Activated effector memory CD4-positive, alpha-beta T cell treated with Interleukin-2 at 50 U/mL for 16 hours (primary cell): Measurements from ENCODE around the gene MAGI1.
"Not testable (repeated sequence)": the region's sequence is repeated elsewhere in the genome, so short reads cannot be mapped to it uniquely, and the experiment has no call there.

Source experiments
- DNase-seq: peaks from one replicate; pipeline ENCODE4 v3.0.0-alpha.2; 2020

Gene MAGI1

GRCh38 chr3:65576966-65577365 lies 461.8 kb downstream of the MAGI1 start:
- DNase-seq, result no peak

- DNase-seq, result no peak
Observed at GRCh38 chr3:65576228-65576627, 462.5 kb downstream of the MAGI1 start.

GRCh38 chr3:65575376-65575840 lies 463.3 kb downstream of the MAGI1 start:
- no peak for DNase-seq

GRCh38 chr3:65573548-65574116 lies 465.1 kb downstream of the MAGI1 start:
- DNase-seq, result no peak

GRCh38 chr3:65572175-65572777 lies 466.4 kb downstream of the MAGI1 start:
- no peak for DNase-seq

GRCh38 chr3:65569845-65570405 lies 468.8 kb downstream of the MAGI1 start:
- DNase-seq, result no peak

- no peak for DNase-seq
Observed at GRCh38 chr3:65569129-65569528, 469.6 kb downstream of the MAGI1 start.

GRCh38 chr3:65568497-65568896 lies 470.2 kb downstream of the MAGI1 start:
- no peak for DNase-seq

GRCh38 chr3:65565744-65566143 lies 473.0 kb downstream of the MAGI1 start:
- DNase-seq, result not testable (repeated sequence)

- DNase-seq, result no peak
Observed at GRCh38 chr3:65564483-65564882, 474.2 kb downstream of the MAGI1 start.

- DNase-seq, result no peak
Observed at GRCh38 chr3:65563861-65564260, 474.9 kb downstream of the MAGI1 start.

- DNase-seq, result no peak
Observed at GRCh38 chr3:65562447-65562846, 476.3 kb downstream of the MAGI1 start.

- DNase-seq, result no peak
Observed at GRCh38 chr3:65561617-65562016, 477.1 kb downstream of the MAGI1 start.

GRCh38 chr3:65560901-65561300 lies 477.8 kb downstream of the MAGI1 start:
- DNase-seq, result no peak

GRCh38 chr3:65560133-65560532 lies 478.6 kb downstream of the MAGI1 start:
- no peak for DNase-seq

- DNase-seq, result no peak
Observed at GRCh38 chr3:65559643-65560042, 479.1 kb downstream of the MAGI1 start.

GRCh38 chr3:65558826-65559225 lies 479.9 kb downstream of the MAGI1 start:
- no peak for DNase-seq

- DNase-seq, result no peak
Observed at GRCh38 chr3:65557899-65558564, 480.7 kb downstream of the MAGI1 start.

GRCh38 chr3:65556934-65557577 lies 481.7 kb downstream of the MAGI1 start:
- DNase-seq, result no peak

GRCh38 chr3:65552434-65552833 lies 486.3 kb downstream of the MAGI1 start:
- no peak for DNase-seq

- no peak for DNase-seq
Observed at GRCh38 chr3:65551945-65552344, 486.8 kb downstream of the MAGI1 start.

GRCh38 chr3:65550137-65550536 lies 488.6 kb downstream of the MAGI1 start:
- DNase-seq, result no peak

GRCh38 chr3:65549626-65549959 lies 489.1 kb downstream of the MAGI1 start:
- no peak for DNase-seq
